RWPE1 (cell line): ENCODE measurements around the gene TLCD2.
"Not testable (repeated sequence)": the region's sequence is repeated elsewhere in the genome, so short reads cannot be mapped to it uniquely, and the experiment has no call there.

Experiments used
- CTCF ChIA-PET: fragments of 350-600 bp; sonication (Branson Sonifier 250); formaldehyde crosslinking; extraction: SDS; loops from one replicate; lab custom pipeline; 2021; lab: Yijun Ruan, JAX
- POLR2A ChIA-PET: fragments of 400-600 bp; formaldehyde crosslinking; extraction: SDS; loops from one replicate; lab custom pipeline; 2020; ENCODE audit warnings: antibody characterized with exemption; ENCODE audit not compliant: low non-redundant PET; lab: Yijun Ruan, JAX
- DNase-seq: peaks from one replicate; pipeline ENCODE4 v3.0.0; 2012; ENCODE audit warnings: low spot score
- H3K27ac ChIP-seq: fragments of 450-650 bp; 2 replicates; pipeline ENCODE4 v1.5.1; 2017
- TF ChIP-seq, protein P1 (sequence below): fragments of 450-650 bp; conservative IDR thresholded peaks from 2 replicates; pipeline ENCODE4 v1.5.1; 2017; ENCODE audit warnings: low read depth, mild to moderate bottlenecking

Gene TLCD2

DNA sequence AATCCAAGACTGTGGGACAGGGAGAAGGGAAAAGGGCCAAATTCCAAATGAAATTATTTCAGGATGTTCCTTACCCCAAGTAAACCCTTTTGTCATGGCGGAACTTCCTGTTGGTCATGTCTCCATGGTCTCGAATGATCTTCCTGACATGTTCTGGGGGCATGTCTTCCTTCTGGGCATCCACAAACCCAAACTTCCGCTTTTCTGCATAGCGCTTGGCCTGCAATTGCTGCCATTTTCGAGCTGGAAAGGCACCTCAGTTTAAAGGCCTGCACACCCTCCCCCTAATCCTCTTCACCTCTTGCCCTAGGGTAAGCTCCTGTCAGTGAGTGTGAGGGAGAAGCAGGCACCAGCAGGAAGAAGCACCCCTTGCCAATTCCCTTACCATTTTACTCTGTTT, 26.7 kb downstream of the TLCD2 start:
- ChIA-PET POLR2A (interaction anchor here (0.6 to 1.4 kb wide), 3 partner anchors 16 to 33 kb away, joined by 3 to 7 read pairs (median 6); no protein-coding TSS in a partner anchor), CTCF (interaction anchor here (0.6 to 1.0 kb wide), 2 partner anchors 30 to 34 kb away, joined by 3 to 5 read pairs; partner anchors contain the start of gene RILP)
- TF ChIP-seq, protein P1, sequence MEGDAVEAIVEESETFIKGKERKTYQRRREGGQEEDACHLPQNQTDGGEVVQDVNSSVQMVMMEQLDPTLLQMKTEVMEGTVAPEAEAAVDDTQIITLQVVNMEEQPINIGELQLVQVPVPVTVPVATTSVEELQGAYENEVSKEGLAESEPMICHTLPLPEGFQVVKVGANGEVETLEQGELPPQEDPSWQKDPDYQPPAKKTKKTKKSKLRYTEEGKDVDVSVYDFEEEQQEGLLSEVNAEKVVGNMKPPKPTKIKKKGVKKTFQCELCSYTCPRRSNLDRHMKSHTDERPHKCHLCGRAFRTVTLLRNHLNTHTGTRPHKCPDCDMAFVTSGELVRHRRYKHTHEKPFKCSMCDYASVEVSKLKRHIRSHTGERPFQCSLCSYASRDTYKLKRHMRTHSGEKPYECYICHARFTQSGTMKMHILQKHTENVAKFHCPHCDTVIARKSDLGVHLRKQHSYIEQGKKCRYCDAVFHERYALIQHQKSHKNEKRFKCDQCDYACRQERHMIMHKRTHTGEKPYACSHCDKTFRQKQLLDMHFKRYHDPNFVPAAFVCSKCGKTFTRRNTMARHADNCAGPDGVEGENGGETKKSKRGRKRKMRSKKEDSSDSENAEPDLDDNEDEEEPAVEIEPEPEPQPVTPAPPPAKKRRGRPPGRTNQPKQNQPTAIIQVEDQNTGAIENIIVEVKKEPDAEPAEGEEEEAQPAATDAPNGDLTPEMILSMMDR = no peak
- H3K27ac ChIP-seq = peak overlapping the region; percentile 88
- DNase-seq = no peak

GRCh38 chr17:1676401-1676800, 33.8 kb downstream of the TLCD2 start:
- no peak for DNase-seq
- ChIA-PET CTCF (no interaction called here), POLR2A (no interaction called here)
- TF ChIP-seq, protein P1 = no peak
- H3K27ac ChIP-seq = no peak overlapping the region

DNA sequence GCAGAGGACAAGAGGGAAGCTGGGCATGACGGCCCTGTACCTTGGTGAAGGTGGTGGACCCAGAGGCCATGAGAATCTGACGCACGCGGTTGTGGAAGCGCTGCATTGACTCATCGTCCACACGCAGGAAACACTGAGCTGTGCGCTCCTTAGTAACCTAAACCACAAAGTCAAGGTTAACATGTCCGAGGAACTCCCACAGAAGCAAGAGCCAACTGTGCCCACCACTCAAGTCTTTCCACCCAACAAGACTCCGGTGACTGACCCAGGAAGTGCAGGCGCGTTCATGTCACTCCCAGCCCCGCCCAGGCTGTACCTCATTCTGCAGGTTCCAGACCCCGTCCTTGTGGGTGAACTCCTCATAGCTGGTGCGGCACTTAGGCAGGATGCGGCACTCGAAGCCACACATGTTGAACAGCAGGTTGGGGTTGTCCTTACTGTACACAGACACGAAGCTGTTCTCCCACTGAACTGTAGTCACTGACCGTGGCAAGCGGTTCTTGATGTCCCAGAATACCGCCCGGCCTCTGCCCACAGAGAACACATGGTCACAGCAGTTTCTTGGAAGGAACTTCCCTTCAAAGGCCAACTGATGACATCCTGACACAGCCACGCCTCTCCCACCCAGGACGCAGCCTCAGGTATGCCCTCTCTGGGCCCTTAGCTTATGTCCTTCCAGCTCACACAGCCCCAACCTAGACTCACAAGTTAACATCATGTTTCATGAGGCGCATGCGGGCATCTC, 37.0 kb downstream of the TLCD2 start:
- peak overlapping the region; percentile 37 for H3K27ac ChIP-seq
- CTCF ChIA-PET = interaction anchor here (0.5 to 0.6 kb wide), 2 partner anchors 48 to 110 kb away, joined by 3 read pairs; no protein-coding TSS in a partner anchor
- DNase-seq = no peak
- TF ChIP-seq, protein P1 = no peak
- POLR2A ChIA-PET = no interaction called here

GRCh38 chr17:1663934-1664333, 46.2 kb downstream of the TLCD2 start:
- DNase-seq, POLR2A ChIA-PET, CTCF ChIA-PET, H3K27ac ChIP-seq: not testable (repeated sequence)

- CTCF ChIA-PET = interaction anchor here (0.6 to 1.6 kb wide), 2 partner anchors 9 to 1003 kb away, joined by 3 to 4 read pairs; no protein-coding TSS in a partner anchor
- TF ChIP-seq, protein P1 = no peak
- POLR2A ChIA-PET = interaction anchor here (0.5 to 0.6 kb wide), 2 partner anchors 12 to 22 kb away, joined by 3 read pairs; partner anchors contain the start of gene RILP
- peak overlapping the region; percentile 6; the same call in 1 of the 2 replicates for H3K27ac ChIP-seq
- DNase-seq = no peak
Measured at GRCh38 chr17:1661045-1661444, 49.1 kb downstream of the TLCD2 start.

DNA sequence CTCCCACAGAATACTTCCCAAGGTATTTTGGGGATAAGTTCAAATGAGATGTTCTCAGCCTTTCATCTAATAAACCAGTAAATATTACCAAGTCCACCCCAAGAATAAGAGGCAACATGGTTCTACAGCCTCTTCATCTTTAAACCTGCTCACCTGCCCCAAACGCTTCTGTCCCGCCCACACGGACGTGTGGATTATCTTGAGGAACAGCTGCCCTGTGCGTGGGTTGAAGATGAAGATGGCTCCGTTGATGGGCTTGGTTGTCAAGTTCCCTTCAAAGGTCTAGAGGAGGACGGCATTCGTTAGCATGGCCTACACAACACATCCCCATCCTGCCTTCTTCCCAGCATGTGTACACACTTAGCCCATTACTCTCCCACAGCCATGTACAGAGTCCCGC, 52.1 kb downstream of the TLCD2 start:
- TF ChIP-seq, protein P1 = no peak
- POLR2A ChIA-PET = interaction anchor here (0.6 kb wide), 1 partner anchor 9 kb away, joined by 4 read pairs; no protein-coding TSS in a partner anchor
- DNase-seq = no peak
- CTCF ChIA-PET = no interaction called here
- no peak overlapping the region for H3K27ac ChIP-seq

DNA sequence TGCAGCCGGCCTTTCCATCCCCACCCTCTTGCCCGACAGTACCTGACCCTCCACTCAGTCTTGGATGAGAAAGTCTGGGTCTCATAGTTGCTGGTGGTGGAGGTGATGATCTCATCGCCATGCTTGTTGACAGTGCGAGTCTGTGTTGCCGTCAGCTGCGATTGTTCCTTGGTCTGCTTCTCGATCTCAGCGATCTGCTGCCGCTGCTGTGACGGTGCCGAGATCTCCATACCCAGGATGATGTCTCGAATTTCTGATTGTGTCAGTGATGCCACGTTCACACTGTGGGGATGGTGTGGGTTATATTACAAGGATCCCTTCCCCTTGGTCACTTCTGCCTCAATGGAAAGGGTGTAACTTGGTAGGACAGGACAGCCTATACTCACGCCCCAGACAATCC, 56.4 kb downstream of the TLCD2 start:
- POLR2A ChIA-PET = no interaction called here
- TF ChIP-seq, protein P1 = no peak
- DNase-seq = no peak
- CTCF ChIA-PET = no interaction called here
- peak overlapping the region; percentile 23 for H3K27ac ChIP-seq

DNA sequence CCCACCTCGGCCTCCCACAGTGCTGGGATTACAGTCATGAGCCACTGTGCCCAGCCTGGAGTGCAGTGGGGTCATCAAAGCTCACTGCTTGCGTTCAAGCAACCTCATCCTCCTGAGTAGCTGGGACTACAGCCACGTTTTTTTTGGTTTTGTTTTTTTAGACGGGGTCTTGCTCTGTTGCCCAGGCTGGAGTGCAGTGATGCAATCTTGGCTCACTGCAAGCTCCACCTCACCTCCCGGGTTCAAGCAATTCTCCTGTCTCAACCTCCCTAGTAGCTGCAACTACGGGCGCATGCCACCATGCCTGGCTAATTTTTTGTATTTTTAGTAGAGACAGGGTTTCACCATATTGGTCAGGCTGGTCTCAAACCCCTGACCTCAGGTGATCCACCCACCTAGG, 57.4 kb downstream of the TLCD2 start:
- POLR2A ChIA-PET, DNase-seq: not testable (repeated sequence)
- CTCF ChIA-PET = interaction anchor here (0.6 kb wide), 3 partner anchors 12 to 1044 kb away, joined by 3 to 8 read pairs (median 3); no protein-coding TSS in a partner anchor
- H3K27ac ChIP-seq = peak overlapping the region; percentile 100
